ENCODE results near the gene FBXO11.
A peak's percentile ranks its signal among the peaks of the same experiment; 100 is the strongest.

The FBXO11 gene

DNA sequence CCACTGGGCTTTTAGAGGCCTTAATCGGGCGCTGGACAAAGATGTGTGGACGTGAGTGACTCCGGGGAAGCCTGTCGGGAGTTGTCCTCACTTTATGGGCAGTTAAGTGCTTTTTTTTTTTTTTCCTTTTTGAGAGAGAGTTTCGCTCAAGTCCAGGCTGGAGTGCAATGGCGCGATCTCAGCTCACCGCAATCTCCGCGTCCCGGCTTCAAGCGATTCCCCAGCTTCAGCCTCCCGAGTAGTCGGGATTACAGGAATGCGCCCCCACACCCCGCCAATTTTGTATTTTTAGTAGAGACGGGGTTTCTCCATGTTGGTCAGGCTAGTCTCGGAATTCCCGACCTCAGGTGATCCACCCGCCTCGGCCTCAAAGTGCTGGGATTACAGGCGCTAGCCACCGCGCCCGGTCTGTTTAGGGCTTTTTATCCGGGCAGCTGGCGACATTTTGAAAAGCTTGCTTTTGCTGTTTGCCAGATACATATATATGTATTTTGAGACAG is 121.9 kb downstream of the FBXO11 start:
- peak; percentile 25 for DNase-seq (ENCODE audit: low read depth)
- H3K4me3 ChIP-seq (ENCODE audit: control insufficient read depth, low read depth, low read length) = peak overlapping the region; percentile 63
- TF ChIP-seq, protein P1, sequence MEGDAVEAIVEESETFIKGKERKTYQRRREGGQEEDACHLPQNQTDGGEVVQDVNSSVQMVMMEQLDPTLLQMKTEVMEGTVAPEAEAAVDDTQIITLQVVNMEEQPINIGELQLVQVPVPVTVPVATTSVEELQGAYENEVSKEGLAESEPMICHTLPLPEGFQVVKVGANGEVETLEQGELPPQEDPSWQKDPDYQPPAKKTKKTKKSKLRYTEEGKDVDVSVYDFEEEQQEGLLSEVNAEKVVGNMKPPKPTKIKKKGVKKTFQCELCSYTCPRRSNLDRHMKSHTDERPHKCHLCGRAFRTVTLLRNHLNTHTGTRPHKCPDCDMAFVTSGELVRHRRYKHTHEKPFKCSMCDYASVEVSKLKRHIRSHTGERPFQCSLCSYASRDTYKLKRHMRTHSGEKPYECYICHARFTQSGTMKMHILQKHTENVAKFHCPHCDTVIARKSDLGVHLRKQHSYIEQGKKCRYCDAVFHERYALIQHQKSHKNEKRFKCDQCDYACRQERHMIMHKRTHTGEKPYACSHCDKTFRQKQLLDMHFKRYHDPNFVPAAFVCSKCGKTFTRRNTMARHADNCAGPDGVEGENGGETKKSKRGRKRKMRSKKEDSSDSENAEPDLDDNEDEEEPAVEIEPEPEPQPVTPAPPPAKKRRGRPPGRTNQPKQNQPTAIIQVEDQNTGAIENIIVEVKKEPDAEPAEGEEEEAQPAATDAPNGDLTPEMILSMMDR (conservative IDR thresholded peaks at IDR 0.05; ENCODE audit: control insufficient read depth, insufficient read depth, low read depth, low read length) = no peak

DNA sequence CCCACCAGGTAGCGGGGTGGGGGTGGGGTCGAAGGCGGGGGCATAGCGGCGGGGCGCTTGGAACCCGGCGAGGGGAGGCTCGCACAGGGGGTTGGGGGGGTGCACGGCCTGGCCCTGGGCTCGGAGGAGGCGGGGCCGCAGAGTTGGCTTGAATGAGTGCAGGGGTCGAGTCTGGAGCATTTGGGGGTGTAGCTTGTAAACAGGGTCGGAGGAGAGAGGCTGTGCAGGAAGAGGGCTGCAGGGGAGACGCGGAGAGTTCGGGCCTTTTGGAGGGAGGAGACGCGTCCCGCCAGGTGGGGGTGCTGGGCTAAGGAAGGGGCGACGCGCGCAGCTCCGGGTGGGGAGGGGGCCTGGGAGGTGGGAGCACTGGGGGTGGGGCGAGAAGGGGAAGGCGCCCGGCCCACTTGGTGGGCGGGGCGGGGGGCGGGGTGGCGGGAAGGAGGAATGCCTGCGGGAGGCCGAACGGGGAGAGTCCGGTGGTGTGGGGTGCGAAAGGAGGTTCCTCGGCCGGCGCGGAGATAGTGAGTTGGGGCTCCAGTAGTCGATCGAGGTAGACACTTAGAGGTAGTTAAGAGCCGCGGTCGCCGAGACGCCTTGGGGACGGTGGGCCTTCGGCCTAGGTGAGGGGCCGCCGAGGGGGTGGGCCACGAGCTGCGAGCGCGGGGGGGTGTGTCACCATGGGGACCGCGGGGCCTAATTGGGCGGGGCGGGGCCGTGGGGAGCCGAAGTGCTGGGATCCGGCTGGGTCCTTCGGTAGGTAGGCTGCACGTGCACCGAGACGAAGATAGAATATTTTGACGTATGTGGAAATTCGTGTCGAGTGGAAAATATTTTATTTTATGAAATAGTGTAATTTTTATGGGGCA is 122.6 kb downstream of the FBXO11 start:
- peak overlapping the region; percentile 63 for H3K4me3 ChIP-seq (ENCODE audit: control insufficient read depth, low read depth, low read length)
- DNase-seq (ENCODE audit: low read depth) = peak; percentile 34
- TF ChIP-seq, protein P1 (conservative IDR thresholded peaks at IDR 0.05; ENCODE audit: control insufficient read depth, insufficient read depth, low read depth, low read length) = no peak

DNA sequence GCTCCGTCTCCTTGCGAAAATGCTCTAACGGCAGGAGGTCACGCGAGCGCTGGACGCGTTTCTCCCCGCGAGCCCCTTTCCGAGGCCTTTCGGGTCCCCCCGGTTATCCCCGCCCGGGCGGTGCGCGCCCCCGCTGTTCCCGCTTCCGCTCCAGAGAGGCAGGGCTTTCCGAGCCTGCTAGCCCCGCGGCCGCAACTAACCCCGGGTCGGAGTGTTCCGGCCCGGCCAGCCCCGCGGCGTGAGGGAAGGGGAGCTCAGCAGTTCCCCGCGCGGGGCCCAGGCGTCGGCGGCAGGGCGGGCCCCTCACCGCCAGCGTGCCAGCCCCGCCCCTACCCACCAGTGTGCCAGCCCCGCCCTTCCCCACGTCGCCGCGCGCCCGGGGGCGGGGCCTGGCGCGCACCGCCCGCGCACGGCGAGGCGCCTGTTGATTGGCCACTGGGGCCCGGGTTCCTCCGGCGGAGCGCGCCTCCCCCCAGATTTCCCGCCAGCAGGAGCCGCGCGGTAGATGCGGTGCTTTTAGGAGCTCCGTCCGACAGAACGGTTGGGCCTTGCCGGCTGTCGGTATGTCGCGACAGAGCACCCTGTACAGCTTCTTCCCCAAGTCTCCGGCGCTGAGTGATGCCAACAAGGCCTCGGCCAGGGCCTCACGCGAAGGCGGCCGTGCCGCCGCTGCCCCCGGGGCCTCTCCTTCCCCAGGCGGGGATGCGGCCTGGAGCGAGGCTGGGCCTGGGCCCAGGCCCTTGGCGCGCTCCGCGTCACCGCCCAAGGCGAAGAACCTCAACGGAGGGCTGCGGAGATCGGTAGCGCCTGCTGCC is 123.4 kb downstream of the FBXO11 start, which contains the start of gene MSH6:
MSH6 (plus strand) TSS at position 475 of the 815 bp plus-strand sequence; CDS start at position 564, 89 bp downstream.
- TF ChIP-seq, protein P1 (conservative IDR thresholded peaks at IDR 0.05; ENCODE audit: control insufficient read depth, insufficient read depth, low read depth, low read length) = no peak
- H3K4me3 ChIP-seq (ENCODE audit: control insufficient read depth, low read depth, low read length) = peak within 1 kb of the TSS; percentile 65
- peak; percentile 79 for DNase-seq (ENCODE audit: low read depth)

DNA sequence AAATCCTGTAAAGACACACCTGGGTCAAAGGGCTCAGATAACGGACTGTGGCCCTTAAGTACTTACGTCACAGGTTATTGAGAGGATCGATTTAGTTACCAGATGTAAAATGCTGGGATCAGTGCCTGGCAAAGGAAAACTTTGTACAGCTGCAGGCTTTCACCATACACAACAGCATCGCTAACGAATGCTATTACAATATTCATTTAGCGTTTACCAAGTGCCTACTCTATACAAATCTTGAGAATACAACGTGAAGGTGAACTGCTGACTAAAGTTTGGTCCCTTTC is 124.0 kb downstream of the FBXO11 start:
- peak overlapping the region; percentile 65 for H3K4me3 ChIP-seq (ENCODE audit: control insufficient read depth, low read depth, low read length)
- TF ChIP-seq, protein P1 (conservative IDR thresholded peaks at IDR 0.05; ENCODE audit: control insufficient read depth, insufficient read depth, low read depth, low read length) = no peak
- no peak for DNase-seq (ENCODE audit: low read depth)

DNA sequence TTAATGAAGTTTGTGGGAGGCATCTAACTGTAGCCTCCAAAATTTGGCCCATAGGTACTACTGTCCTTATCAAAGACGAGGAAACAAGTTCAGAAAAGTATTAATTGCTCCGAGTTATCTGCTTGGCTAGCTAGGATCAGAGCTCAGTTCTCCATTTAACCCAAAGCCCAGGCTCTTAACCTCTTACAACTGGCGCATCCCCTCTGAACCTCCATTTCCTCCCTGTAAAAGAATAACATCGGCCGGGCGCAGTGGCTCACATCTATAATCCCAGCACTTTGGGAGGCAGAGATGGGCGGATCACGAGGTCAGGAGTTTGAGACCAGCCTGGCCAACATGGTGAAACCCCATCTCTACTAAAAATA is 126.9 kb downstream of the FBXO11 start:
- TF ChIP-seq, protein P1 (conservative IDR thresholded peaks at IDR 0.05; ENCODE audit: control insufficient read depth, insufficient read depth, low read depth, low read length) = no peak
- no peak overlapping the region for H3K4me3 ChIP-seq (ENCODE audit: control insufficient read depth, low read depth, low read length)
- no peak for DNase-seq (ENCODE audit: low read depth)

DNA sequence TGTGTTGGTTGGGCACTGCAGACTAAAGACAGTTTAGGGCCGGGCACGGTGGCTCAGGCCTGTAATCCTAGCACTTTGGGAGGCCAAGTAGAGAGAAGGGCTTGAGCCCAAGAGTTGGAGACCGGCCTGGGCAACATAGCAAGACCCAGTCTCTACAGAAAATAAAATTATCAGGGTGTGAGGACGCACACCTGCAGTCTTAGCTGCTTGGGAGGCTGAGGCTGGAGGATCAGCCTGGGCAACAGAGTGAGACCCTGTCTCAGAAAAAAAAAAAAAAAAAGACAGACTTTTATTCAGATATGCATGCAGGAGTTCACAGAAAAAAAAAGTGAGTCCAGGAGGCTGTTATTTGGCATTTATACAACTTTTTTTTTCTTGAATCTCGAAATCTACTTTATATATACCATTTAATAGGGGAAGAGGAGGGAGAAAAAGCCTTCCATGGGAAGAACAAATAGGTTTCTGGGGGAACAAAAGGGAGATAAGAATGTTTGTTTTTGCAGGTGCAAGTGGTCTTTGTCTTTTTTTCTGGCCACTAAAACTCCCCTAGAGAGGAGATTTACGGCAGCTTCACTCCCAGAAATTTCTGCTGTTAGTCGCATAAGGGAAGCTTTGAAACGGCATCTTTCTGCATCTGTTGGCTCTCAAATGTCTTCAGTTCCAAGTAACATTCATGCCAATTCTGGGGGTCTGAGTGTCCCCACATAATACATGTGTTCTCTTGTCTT is 127.4 kb downstream of the FBXO11 start:
- TF ChIP-seq, protein P1 (conservative IDR thresholded peaks at IDR 0.05; ENCODE audit: control insufficient read depth, insufficient read depth, low read depth, low read length) = no peak
- no peak for DNase-seq (ENCODE audit: low read depth)
- no peak overlapping the region for H3K4me3 ChIP-seq (ENCODE audit: control insufficient read depth, low read depth, low read length)
